Caco-2 (cell line): ENCODE results near the gene PLCB2. TPM values are rescaled to one million over a fixed set of nuclear protein-coding genes. Genes with fewer than 3 reads are reported as not detected.
A peak's percentile ranks its signal among the peaks of the same experiment; 100 is the strongest.

Experiments
- BruUV-seq: library from RNA; stranded (reverse); fragments of 400-500 nt; replicated peaks from 2 replicates; lab custom pipeline; 2021; lab: Mats Ljungman, UMichigan
- CTCF ChIA-PET: fragments of 300-600 bp; sonication (Branson Sonifier 250); formaldehyde crosslinking; loops from one replicate; lab custom pipeline; 2022; ENCODE audit warnings: antibody characterized with exemption; lab: Charles Lee
- POLR2A ChIA-PET: fragments of 300-600 bp; sonication (Branson Sonifier 250); formaldehyde crosslinking; loops from one replicate; lab custom pipeline; 2022; ENCODE audit warnings: antibody characterized with exemption; lab: Charles Lee
- DNase-seq, 2 experiments: peaks; one replicate each; pipeline versions ENCODE4 v3.0.0 to v3.0.0-alpha.2; 2020 to 2022
- H3K27me3 ChIP-seq: replicated peaks from 2 replicates; pipeline ENCODE4 v1.6.0; 2011; ENCODE audit warnings: low read length; ENCODE audit not compliant: control insufficient read depth, insufficient read depth
- H3K36me3 ChIP-seq: 2 replicates; pipeline ENCODE4 v1.5.1; 2011; ENCODE audit warnings: low read length; ENCODE audit not compliant: control insufficient read depth, insufficient read depth
- H3K4me1 ChIP-seq: fragments of 250-450 bp; sonication (Bioruptor Pico); 2 replicates; pipeline ENCODE4 v1.5.1; 2020; ENCODE audit warnings: mild to moderate bottlenecking
- H3K4me3 ChIP-seq: 2 replicates; pipeline ENCODE4 v1.5.1; 2011; ENCODE audit warnings: low read depth, mild to moderate bottlenecking, control low read depth, low read length
- H3K9me3 ChIP-seq: fragments of 250-450 bp; sonication (Bioruptor Pico); 2 replicates; pipeline ENCODE4 v1.5.1; 2020; ENCODE audit warnings: mild to moderate bottlenecking, moderate library complexity
- H3K27ac Mint-ChIP-seq: one replicate; pipeline ENCODE4 v1.8.0; 2022; ENCODE audit warnings: mixed read lengths; ENCODE audit not compliant: unreplicated experiment
- H3K27me3 Mint-ChIP-seq: one replicate; pipeline ENCODE4 v1.8.0; 2022; ENCODE audit warnings: mixed read lengths; ENCODE audit not compliant: insufficient read depth, unreplicated experiment
- H3K36me3 Mint-ChIP-seq: one replicate; pipeline ENCODE4 v1.8.0; 2022; ENCODE audit warnings: mild to moderate bottlenecking, mixed read lengths; ENCODE audit not compliant: insufficient read depth, unreplicated experiment
- H3K4me1 Mint-ChIP-seq: one replicate; pipeline ENCODE4 v1.8.0; 2022; ENCODE audit warnings: low read depth, mixed read lengths; ENCODE audit not compliant: unreplicated experiment
- H3K4me3 Mint-ChIP-seq: one replicate; pipeline ENCODE4 v1.8.0; 2022; ENCODE audit warnings: mild to moderate bottlenecking, moderate library complexity, mixed read lengths; ENCODE audit not compliant: unreplicated experiment
- H3K9me3 Mint-ChIP-seq: one replicate; pipeline ENCODE4 v1.8.0; 2022; ENCODE audit warnings: mixed read lengths; ENCODE audit not compliant: unreplicated experiment
- intact Hi-C: fragments of 100-400 bp; cut with micrococcal nuclease; formaldehyde crosslinking; loops from one replicate; pipeline ENCODE4 v1.10.0; 2022; ENCODE audit not compliant: unreplicated experiment
- total RNA-seq: library from RNA; stranded (reverse); gene quantifications from 2 replicates; pipeline ENCODE4 v1.2.3, GENCODE V29; 2022
- TF ChIP-seq, protein P1 (sequence below), 2 experiments: fragments of 200-600 bp in 1 of 2; IDR thresholded peaks; 1 replicate in 1 of 2; 2 replicates in 1 of 2; pipeline versions ENCODE4 v1.5.1 to v1.8.0; 2011 to 2022; ENCODE audit warnings: antibody characterized with exemption in 1 of 2, control low read depth in 1 of 2, inconsistent platforms in 1 of 2, low read depth in 1 of 2, low read length in 1 of 2, mild to moderate bottlenecking in 1 of 2, moderate library complexity in 1 of 2; ENCODE audit not compliant: insufficient read depth in 1 of 2, severe bottlenecking in 1 of 2, unreplicated experiment in 1 of 2

The PLCB2 gene
- total RNA-seq, 1 experiment from 2014 or later, result 4.7 TPM

- ChIA-PET POLR2A (no interaction called here), CTCF (interaction anchor here (1.3 to 1.8 kb wide), 2 partner anchors 23 to 35 kb away, joined by 6 to 16 read pairs; no protein-coding TSS in a partner anchor)
- H3K4me3 Mint-ChIP-seq, result peak overlapping the region; percentile 58
- intact Hi-C loops, result loop anchor here (2.0 kb wide), 1 partner anchor 13 kb away; no protein-coding TSS in a partner anchor
- no peak for DNase-seq
- Histone ChIP-seq H3K27me3 (no peaks in the 10 kb centered on the region), H3K36me3 (no peaks in the 10 kb centered on the region), H3K4me3 (peak overlapping the region; percentile 33; the same call in 1 of the 2 replicates), H3K9me3 (no peaks in the 10 kb centered on the region), H3K4me1 (peaks cover 10% of the 10 kb centered on the region)
- no peaks in the 10 kb centered on the region for H3K27me3 Mint-ChIP-seq
- H3K4me1 Mint-ChIP-seq, result no peaks in the 10 kb centered on the region
- peak overlapping the region; percentile 51 for H3K27ac Mint-ChIP-seq
- BruUV-seq, result no TSS peak
- no peaks in the 10 kb centered on the region for H3K9me3 Mint-ChIP-seq
- H3K36me3 Mint-ChIP-seq, result no peaks in the 10 kb centered on the region
- TF ChIP-seq, protein P1, sequence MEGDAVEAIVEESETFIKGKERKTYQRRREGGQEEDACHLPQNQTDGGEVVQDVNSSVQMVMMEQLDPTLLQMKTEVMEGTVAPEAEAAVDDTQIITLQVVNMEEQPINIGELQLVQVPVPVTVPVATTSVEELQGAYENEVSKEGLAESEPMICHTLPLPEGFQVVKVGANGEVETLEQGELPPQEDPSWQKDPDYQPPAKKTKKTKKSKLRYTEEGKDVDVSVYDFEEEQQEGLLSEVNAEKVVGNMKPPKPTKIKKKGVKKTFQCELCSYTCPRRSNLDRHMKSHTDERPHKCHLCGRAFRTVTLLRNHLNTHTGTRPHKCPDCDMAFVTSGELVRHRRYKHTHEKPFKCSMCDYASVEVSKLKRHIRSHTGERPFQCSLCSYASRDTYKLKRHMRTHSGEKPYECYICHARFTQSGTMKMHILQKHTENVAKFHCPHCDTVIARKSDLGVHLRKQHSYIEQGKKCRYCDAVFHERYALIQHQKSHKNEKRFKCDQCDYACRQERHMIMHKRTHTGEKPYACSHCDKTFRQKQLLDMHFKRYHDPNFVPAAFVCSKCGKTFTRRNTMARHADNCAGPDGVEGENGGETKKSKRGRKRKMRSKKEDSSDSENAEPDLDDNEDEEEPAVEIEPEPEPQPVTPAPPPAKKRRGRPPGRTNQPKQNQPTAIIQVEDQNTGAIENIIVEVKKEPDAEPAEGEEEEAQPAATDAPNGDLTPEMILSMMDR (IDR thresholded peaks at IDR 0.05; ENCODE audit: insufficient read depth in 1 of 2, low read depth in 1 of 2, low read length in 1 of 2, severe bottlenecking in 1 of 2, unreplicated experiment in 1 of 2), result no peak
Measured at GRCh38 chr15:40239693-40240618, 67.8 kb downstream of the PLCB2 start.

DNA sequence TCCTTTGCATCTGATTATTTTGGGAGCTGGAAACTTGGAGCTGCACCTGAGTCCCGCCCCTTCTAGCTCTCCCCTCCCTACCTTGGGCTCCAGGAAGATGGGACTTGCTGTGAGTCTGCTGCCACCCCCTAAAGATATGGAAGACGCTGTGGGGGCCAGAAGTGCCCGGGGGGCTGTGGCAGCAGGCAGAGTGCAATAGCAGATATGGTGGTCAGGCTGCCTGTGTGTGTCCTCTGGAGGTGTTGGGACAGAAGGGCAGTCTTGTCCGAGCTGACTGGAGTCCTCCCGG lies 68.4 kb downstream of the PLCB2 start:
- no peak for DNase-seq
- no peaks in the 10 kb centered on the region for H3K4me1 Mint-ChIP-seq
- CTCF ChIA-PET, result interaction anchor here (1.3 to 1.8 kb wide), 2 partner anchors 22 to 35 kb away, joined by 6 to 16 read pairs; no protein-coding TSS in a partner anchor
- H3K27me3 Mint-ChIP-seq, result no peaks in the 10 kb centered on the region
- H3K36me3 Mint-ChIP-seq, result no peaks in the 10 kb centered on the region
- H3K9me3 ChIP-seq, result no peaks in the 10 kb centered on the region
- intact Hi-C loops, result loop anchor here (2.0 kb wide), 1 partner anchor 13 kb away; no protein-coding TSS in a partner anchor
- H3K36me3 ChIP-seq, result no peaks in the 10 kb centered on the region
- H3K4me1 ChIP-seq, result peaks cover 7% of the 10 kb centered on the region
- no peaks in the 10 kb centered on the region for H3K9me3 Mint-ChIP-seq
- POLR2A ChIA-PET, result no interaction called here
- H3K4me3 ChIP-seq, result peak overlapping the region; percentile 33
- H3K4me3 Mint-ChIP-seq, result peak overlapping the region; percentile 58
- no peaks in the 10 kb centered on the region for H3K27me3 ChIP-seq
- peak overlapping the region; percentile 51 for H3K27ac Mint-ChIP-seq
- no TSS peak for BruUV-seq
- TF ChIP-seq, protein P1 (IDR thresholded peaks at IDR 0.05; ENCODE audit: insufficient read depth in 1 of 2, low read depth in 1 of 2, low read length in 1 of 2, severe bottlenecking in 1 of 2, unreplicated experiment in 1 of 2), result no peak

GRCh38 chr15:40238532-40239403 lies 69.0 kb downstream of the PLCB2 start, which contains the start of gene PAK6:
Gene PAK6 (plus strand): TSS chr15:40239063. CDS start chr15:40264786, 25,723 bp downstream.
- Histone ChIP-seq H3K9me3 (no peaks in the 10 kb centered on the region), H3K36me3 (no peaks in the 10 kb centered on the region), H3K4me1 (peaks cover 7% of the 10 kb centered on the region), H3K4me3 (peak within 1 kb of the TSS; percentile 33), H3K27me3 (no peaks in the 10 kb centered on the region)
- Mint-ChIP-seq H3K9me3 (no peaks in the 10 kb centered on the region), H3K4me3 (peak within 1 kb of the TSS; percentile 58), H3K4me1 (no peaks in the 10 kb centered on the region), H3K36me3 (peaks cover 4% of the 10 kb centered on the region), H3K27me3 (no peaks in the 10 kb centered on the region), H3K27ac (peak within 1 kb of the TSS; percentile 51)
- TF ChIP-seq, protein P1 (IDR thresholded peaks at IDR 0.05; ENCODE audit: insufficient read depth in 1 of 2, low read depth in 1 of 2, low read length in 1 of 2, severe bottlenecking in 1 of 2, unreplicated experiment in 1 of 2), result no peak
- no TSS peak for BruUV-seq
- ChIA-PET CTCF (interaction anchor here (0.8 to 1.8 kb wide), 4 partner anchors 19 to 200 kb away, joined by 4 to 16 read pairs (median 6); no protein-coding TSS in a partner anchor), POLR2A (interaction anchor here (0.6 kb wide), 1 partner anchor 132 kb away, joined by 4 read pairs; no protein-coding TSS in a partner anchor)
- peak; percentile 77 to 80 for DNase-seq
- intact Hi-C loops, result loop anchor here (2.0 kb wide), 1 partner anchor 14 kb away; no protein-coding TSS in a partner anchor
